ENCODE results near the gene POLRMT.

POLRMT gene

GRCh38 chr19:623974-624373 is 9.4 kb downstream of the POLRMT start (continued):
- no peak for TF ChIP-seq ATF2 (tag by site-specific recombination; IDR thresholded peaks at IDR 0.05; ENCODE audit: low read depth)
- TF ChIP-seq ZNF600 (tag by site-specific recombination; IDR thresholded peaks at IDR 0.05) = no peak
- TF ChIP-seq GLIS1 (tag by site-specific recombination; IDR thresholded peaks at IDR 0.05) = peak; percentile 91
- TF ChIP-seq ZNF544 (tag by site-specific recombination; IDR thresholded peaks at IDR 0.05) = no peak
- no peak for TF ChIP-seq ZNF777 (tag by site-specific recombination; IDR thresholded peaks at IDR 0.05; ENCODE audit: borderline replicate concordance)
- no peak for TF ChIP-seq YY2 (tag by site-specific recombination; IDR thresholded peaks at IDR 0.05)
- no peak for TF ChIP-seq KLF1 (tag by site-specific recombination; IDR thresholded peaks at IDR 0.05)
- no peak for TF ChIP-seq ZBTB1 (tag by site-specific recombination; IDR thresholded peaks at IDR 0.05)
- TF ChIP-seq ZBTB8A (tag by site-specific recombination; IDR thresholded peaks at IDR 0.05) = peak; percentile 56
- TF ChIP-seq ZNF148 (tag by site-specific recombination; IDR thresholded peaks at IDR 0.05; ENCODE audit: borderline replicate concordance) = no peak
- TF ChIP-seq ZNF311 (tag by site-specific recombination; IDR thresholded peaks at IDR 0.05; ENCODE audit: borderline replicate concordance) = no peak
- no peak for TF ChIP-seq HOXD13 (CRISPR knock-in tag; IDR thresholded peaks at IDR 0.05; ENCODE audit: borderline replicate concordance)
- TF ChIP-seq RBAK (tag by site-specific recombination; IDR thresholded peaks at IDR 0.05) = no peak

GRCh38 chr19:623175-623916 is 10.0 kb downstream of the POLRMT start:
- Histone ChIP-seq H3K36me3 (ENCODE audit: control insufficient read depth in 2 of 2, insufficient read depth in 1 of 2, low read length in 2 of 2) (peaks cover 5 to 77% of the 10 kb centered on the region in 2 experiments; a peak in 2 of 3 replicates), H3K9me3 (ENCODE audit: control insufficient read depth, insufficient read depth, low read depth, low read length) (no peaks in the 10 kb centered on the region), H3K4me1 (ENCODE audit: control insufficient read depth, insufficient read depth, low read length) (no peaks in the 10 kb centered on the region), H3K4me3 (ENCODE audit: low read depth, low read length) (no peak overlapping the region), H3K27ac (ENCODE audit: extremely low read depth, low read depth, low read length) (no peak overlapping the region)
- POLR2A ChIA-PET = interaction anchor here (1.3 kb wide), 1 partner anchor 9 kb away, joined by 6 read pairs; no protein-coding TSS in a partner anchor
- CTCF ChIA-PET = no interaction called here
- TF ChIP-seq GFI1B (tag by site-specific recombination; IDR thresholded peaks at IDR 0.05) (no peak), ZNF302 (tag by site-specific recombination; IDR thresholded peaks at IDR 0.05; ENCODE audit: low read depth) (no peak), FEZF1 (tag by site-specific recombination; IDR thresholded peaks at IDR 0.05) (no peak), SP3 (tag by site-specific recombination; IDR thresholded peaks at IDR 0.05) (no peak), ZBTB1 (tag by site-specific recombination; IDR thresholded peaks at IDR 0.05) (no peak), ZNF777 (tag by site-specific recombination; IDR thresholded peaks at IDR 0.05; ENCODE audit: borderline replicate concordance) (no peak), SP2 (tag by site-specific recombination; IDR thresholded peaks at IDR 0.05) (no peak), ZBTB48 (tag by site-specific recombination; IDR thresholded peaks at IDR 0.05) (no peak), ZNF426 (tag by site-specific recombination; IDR thresholded peaks at IDR 0.05) (no peak), ZNF449 (tag by site-specific recombination; IDR thresholded peaks at IDR 0.05) (no peak), ZNF785 (tag by site-specific recombination; IDR thresholded peaks at IDR 0.05) (no peak), ZFP41 (tag by site-specific recombination; IDR thresholded peaks at IDR 0.05; ENCODE audit: borderline replicate concordance) (no peak), ZNF843 (tag by site-specific recombination; IDR thresholded peaks at IDR 0.05) (no peak), ZNF133 (tag by site-specific recombination; IDR thresholded peaks at IDR 0.05) (no peak), BCL11B (tag by site-specific recombination; IDR thresholded peaks at IDR 0.05; ENCODE audit: low read depth) (no peak), ZNF518A (tag by site-specific recombination; conservative IDR thresholded peaks at IDR 0.05; ENCODE audit: low read depth) (no peak)
